ENCODE measurements around the gene C20orf204. TPM values are rescaled to one million over a fixed set of nuclear protein-coding genes. Genes with fewer than 3 reads are reported as not detected.

The C20orf204 gene
- total RNA-seq, 1 donor: 0.43 TPM

GRCh38 chr20:64022671-64023360, 13.2 kb upstream of the C20orf204 start:
- H3K4me3 ChIP-seq (ENCODE audit: low read depth, low read length): no peak overlapping the region
- no peak for DNase-seq (ENCODE audit: low read depth)
- TF ChIP-seq, protein P1, sequence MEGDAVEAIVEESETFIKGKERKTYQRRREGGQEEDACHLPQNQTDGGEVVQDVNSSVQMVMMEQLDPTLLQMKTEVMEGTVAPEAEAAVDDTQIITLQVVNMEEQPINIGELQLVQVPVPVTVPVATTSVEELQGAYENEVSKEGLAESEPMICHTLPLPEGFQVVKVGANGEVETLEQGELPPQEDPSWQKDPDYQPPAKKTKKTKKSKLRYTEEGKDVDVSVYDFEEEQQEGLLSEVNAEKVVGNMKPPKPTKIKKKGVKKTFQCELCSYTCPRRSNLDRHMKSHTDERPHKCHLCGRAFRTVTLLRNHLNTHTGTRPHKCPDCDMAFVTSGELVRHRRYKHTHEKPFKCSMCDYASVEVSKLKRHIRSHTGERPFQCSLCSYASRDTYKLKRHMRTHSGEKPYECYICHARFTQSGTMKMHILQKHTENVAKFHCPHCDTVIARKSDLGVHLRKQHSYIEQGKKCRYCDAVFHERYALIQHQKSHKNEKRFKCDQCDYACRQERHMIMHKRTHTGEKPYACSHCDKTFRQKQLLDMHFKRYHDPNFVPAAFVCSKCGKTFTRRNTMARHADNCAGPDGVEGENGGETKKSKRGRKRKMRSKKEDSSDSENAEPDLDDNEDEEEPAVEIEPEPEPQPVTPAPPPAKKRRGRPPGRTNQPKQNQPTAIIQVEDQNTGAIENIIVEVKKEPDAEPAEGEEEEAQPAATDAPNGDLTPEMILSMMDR (IDR thresholded peaks at IDR 0.05; ENCODE audit: insufficient read depth, low read depth, low read length): no peak

DNA sequence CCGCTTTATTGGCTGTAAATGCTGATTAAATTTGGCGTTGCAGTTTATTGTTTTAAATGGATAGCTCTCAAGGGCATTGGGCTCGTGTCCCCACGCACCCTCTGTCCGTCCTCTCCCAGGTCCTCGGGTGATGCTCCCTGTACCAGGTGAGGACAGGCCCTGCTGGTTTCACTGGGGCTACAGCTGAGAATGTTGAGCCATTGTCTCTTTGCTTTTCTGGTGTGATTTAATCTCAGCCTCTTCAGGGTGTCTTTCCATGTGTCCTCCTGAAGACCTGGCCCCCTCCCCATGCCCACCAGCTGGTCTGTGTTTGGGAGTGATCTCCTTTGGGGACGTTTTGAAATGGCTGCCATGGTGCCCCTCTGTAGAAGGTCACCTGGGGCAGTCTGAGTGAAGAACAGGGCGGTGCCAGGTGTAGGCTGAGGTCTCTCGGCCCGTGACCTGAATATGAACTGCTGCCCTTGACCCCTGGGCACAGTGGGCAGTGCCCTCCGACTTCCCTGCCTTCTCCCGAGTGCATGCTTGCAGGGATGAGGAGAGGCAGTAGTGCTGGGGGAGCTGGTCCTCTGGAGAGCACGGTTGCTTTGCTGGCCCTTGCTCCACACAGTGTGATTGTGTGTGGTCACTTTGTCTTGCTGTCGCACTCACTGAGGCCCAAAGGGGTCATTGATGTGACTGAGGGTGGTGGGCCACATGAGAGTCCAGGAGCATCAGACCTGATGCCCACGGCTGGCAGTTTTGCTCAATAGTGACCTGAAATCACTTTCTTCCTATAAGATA, 12.4 kb upstream of the C20orf204 start:
- TF ChIP-seq, protein P1 (IDR thresholded peaks at IDR 0.05; ENCODE audit: insufficient read depth, low read depth, low read length): no peak
- DNase-seq (ENCODE audit: low read depth): no peak
- H3K4me3 ChIP-seq (ENCODE audit: low read depth, low read length): no peak overlapping the region

DNA sequence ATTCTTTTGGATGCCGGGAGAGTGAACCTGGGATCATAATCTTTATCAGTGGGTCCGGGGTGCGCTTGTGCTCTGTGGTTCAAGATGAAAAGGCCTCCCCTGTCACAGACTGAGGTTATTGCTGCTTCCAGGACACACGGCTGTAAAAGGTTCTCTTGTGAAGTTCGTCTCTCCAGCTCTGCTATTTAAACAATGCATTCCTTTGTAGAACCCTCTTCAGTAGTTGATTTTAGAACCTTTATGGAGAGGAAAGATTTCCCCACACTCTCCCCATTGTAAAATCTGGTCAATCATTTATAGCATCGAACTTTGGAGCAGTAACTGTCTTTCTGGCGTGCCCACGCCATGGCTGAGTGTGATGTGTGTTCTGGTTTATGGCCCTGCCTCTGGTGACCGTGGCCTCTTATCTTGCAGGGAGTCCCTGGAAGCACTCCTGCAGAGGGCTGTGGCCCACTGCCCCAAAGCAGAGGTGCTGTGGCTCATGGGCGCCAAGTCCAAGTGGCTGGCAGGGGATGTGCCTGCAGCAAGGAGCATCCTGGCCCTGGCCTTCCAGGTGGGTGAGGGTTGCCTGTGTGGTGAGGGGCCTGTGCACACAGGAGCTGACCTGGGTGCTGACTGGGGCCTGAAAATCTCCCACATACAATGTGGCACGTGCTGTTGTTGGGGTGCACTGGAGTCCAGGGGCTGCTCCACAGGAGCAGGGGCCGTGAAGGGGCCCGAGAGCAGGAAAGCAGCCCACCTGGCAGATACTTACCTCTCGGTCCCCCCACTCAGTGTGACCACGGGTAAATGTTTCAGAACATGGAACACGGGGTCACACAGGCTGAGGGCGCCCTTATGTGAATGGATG, 11.6 kb upstream of the C20orf204 start:
- DNase-seq (ENCODE audit: low read depth): no peak
- TF ChIP-seq, protein P1 (IDR thresholded peaks at IDR 0.05; ENCODE audit: insufficient read depth, low read depth, low read length): no peak
- no peak overlapping the region for H3K4me3 ChIP-seq (ENCODE audit: low read depth, low read length)

GRCh38 chr20:64025101-64025825, 10.7 kb upstream of the C20orf204 start:
- TF ChIP-seq, protein P1 (IDR thresholded peaks at IDR 0.05; ENCODE audit: insufficient read depth, low read depth, low read length): no peak
- DNase-seq (ENCODE audit: low read depth): no peak
- H3K4me3 ChIP-seq (ENCODE audit: low read depth, low read length): no peak overlapping the region

GRCh38 chr20:64025826-64026412, 10.1 kb upstream of the C20orf204 start:
- DNase-seq (ENCODE audit: low read depth): no peak
- TF ChIP-seq, protein P1 (IDR thresholded peaks at IDR 0.05; ENCODE audit: insufficient read depth, low read depth, low read length): no peak
- no peak overlapping the region for H3K4me3 ChIP-seq (ENCODE audit: low read depth, low read length)

Data from fibroblast of villous mesenchyme (primary cell).